Measurements from ENCODE around the gene UBR1.

Gene UBR1

GRCh38 chr15:43086551-43086950 lies 19.3 kb downstream of the UBR1 start:
- TF ChIP-seq TAF1 (IDR thresholded peaks at IDR 0.05; ENCODE audit: borderline replicate concordance, low read depth, low read length) (no peak), POLR2AphosphoS5 (IDR thresholded peaks at IDR 0.05; ENCODE audit: low read depth, low read length) (no peak), POLR2A (IDR thresholded peaks at IDR 0.05; ENCODE audit: low read depth, low read length) (no peak)
- FAIRE-seq (no peak), DNase-seq (ENCODE audit: insufficient read length) (no peak)

GRCh38 chr15:43085921-43086320 lies 19.9 kb downstream of the UBR1 start:
- no peak for FAIRE-seq
- DNase-seq (ENCODE audit: insufficient read length): no peak
- no peak for TF ChIP-seq POLR2A (IDR thresholded peaks at IDR 0.05; ENCODE audit: low read depth, low read length)
- TF ChIP-seq POLR2AphosphoS5 (IDR thresholded peaks at IDR 0.05; ENCODE audit: low read depth, low read length): no peak
- no peak for TF ChIP-seq TAF1 (IDR thresholded peaks at IDR 0.05; ENCODE audit: borderline replicate concordance, low read depth, low read length)

- no peak for DNase-seq (ENCODE audit: insufficient read length)
- no peak for FAIRE-seq
- no peak for TF ChIP-seq POLR2AphosphoS5 (IDR thresholded peaks at IDR 0.05; ENCODE audit: low read depth, low read length)
- no peak for TF ChIP-seq POLR2A (IDR thresholded peaks at IDR 0.05; ENCODE audit: low read depth, low read length)
- TF ChIP-seq TAF1 (IDR thresholded peaks at IDR 0.05; ENCODE audit: borderline replicate concordance, low read depth, low read length): no peak
These were observed 23.3 kb downstream of the UBR1 start for GRCh38 chr15:43082509-43082908.

- DNase-seq (ENCODE audit: insufficient read length) (no peak), FAIRE-seq (no peak)
- TF ChIP-seq POLR2A (IDR thresholded peaks at IDR 0.05; ENCODE audit: low read depth, low read length) (no peak), POLR2AphosphoS5 (IDR thresholded peaks at IDR 0.05; ENCODE audit: low read depth, low read length) (no peak), TAF1 (IDR thresholded peaks at IDR 0.05; ENCODE audit: borderline replicate concordance, low read depth, low read length) (no peak)
These were observed 24.6 kb downstream of the UBR1 start for GRCh38 chr15:43081283-43081682.

GRCh38 chr15:43071451-43071850 lies 34.4 kb downstream of the UBR1 start:
- no peak for FAIRE-seq
- TF ChIP-seq POLR2A (IDR thresholded peaks at IDR 0.05; ENCODE audit: low read depth, low read length) (no peak), POLR2AphosphoS5 (IDR thresholded peaks at IDR 0.05; ENCODE audit: low read depth, low read length) (no peak), TAF1 (IDR thresholded peaks at IDR 0.05; ENCODE audit: borderline replicate concordance, low read depth, low read length) (no peak)
- no peak for DNase-seq (ENCODE audit: insufficient read length)

- FAIRE-seq (no peak), DNase-seq (ENCODE audit: insufficient read length) (no peak)
- TF ChIP-seq POLR2A (IDR thresholded peaks at IDR 0.05; ENCODE audit: low read depth, low read length): no peak
- TF ChIP-seq TAF1 (IDR thresholded peaks at IDR 0.05; ENCODE audit: borderline replicate concordance, low read depth, low read length): no peak
- TF ChIP-seq POLR2AphosphoS5 (IDR thresholded peaks at IDR 0.05; ENCODE audit: low read depth, low read length): no peak
These were observed 34.9 kb downstream of the UBR1 start for GRCh38 chr15:43070893-43071292.

GRCh38 chr15:43070249-43070648 lies 35.6 kb downstream of the UBR1 start:
- no peak for DNase-seq (ENCODE audit: insufficient read length)
- TF ChIP-seq POLR2A (IDR thresholded peaks at IDR 0.05; ENCODE audit: low read depth, low read length) (no peak), POLR2AphosphoS5 (IDR thresholded peaks at IDR 0.05; ENCODE audit: low read depth, low read length) (no peak), TAF1 (IDR thresholded peaks at IDR 0.05; ENCODE audit: borderline replicate concordance, low read depth, low read length) (no peak)
- no peak for FAIRE-seq

- DNase-seq (ENCODE audit: insufficient read length): no peak
These were observed 37.9 kb downstream of the UBR1 start for GRCh38 chr15:43067717-43068461.

GRCh38 chr15:43056696-43057095 lies 49.1 kb downstream of the UBR1 start:
- no peak for FAIRE-seq
- TF ChIP-seq POLR2A (IDR thresholded peaks at IDR 0.05; ENCODE audit: low read depth, low read length): no peak
- TF ChIP-seq POLR2AphosphoS5 (IDR thresholded peaks at IDR 0.05; ENCODE audit: low read depth, low read length): no peak
- TF ChIP-seq TAF1 (IDR thresholded peaks at IDR 0.05; ENCODE audit: borderline replicate concordance, low read depth, low read length): no peak
- DNase-seq (ENCODE audit: insufficient read length): no peak

More at GRCh38 chr15:43067717-43068461, 37.9 kb downstream of the UBR1 start:
- no peak for FAIRE-seq
- TF ChIP-seq POLR2A (IDR thresholded peaks at IDR 0.05; ENCODE audit: low read depth, low read length) (no peak), TAF1 (IDR thresholded peaks at IDR 0.05; ENCODE audit: borderline replicate concordance, low read depth, low read length) (no peak), POLR2AphosphoS5 (IDR thresholded peaks at IDR 0.05; ENCODE audit: low read depth, low read length) (no peak)

GRCh38 chr15:43052860-43053259 lies 53.0 kb downstream of the UBR1 start:
- FAIRE-seq (no peak), DNase-seq (ENCODE audit: insufficient read length) (no peak)
- TF ChIP-seq TAF1 (IDR thresholded peaks at IDR 0.05; ENCODE audit: borderline replicate concordance, low read depth, low read length) (no peak), POLR2AphosphoS5 (IDR thresholded peaks at IDR 0.05; ENCODE audit: low read depth, low read length) (no peak), POLR2A (IDR thresholded peaks at IDR 0.05; ENCODE audit: low read depth, low read length) (no peak)

GRCh38 chr15:43048935-43049334 lies 56.9 kb downstream of the UBR1 start:
- TF ChIP-seq TAF1 (IDR thresholded peaks at IDR 0.05; ENCODE audit: borderline replicate concordance, low read depth, low read length) (no peak), POLR2AphosphoS5 (IDR thresholded peaks at IDR 0.05; ENCODE audit: low read depth, low read length) (no peak), POLR2A (IDR thresholded peaks at IDR 0.05; ENCODE audit: low read depth, low read length) (no peak)
- DNase-seq (ENCODE audit: insufficient read length) (no peak), FAIRE-seq (no peak)

GRCh38 chr15:43046484-43046883 lies 59.4 kb downstream of the UBR1 start:
- no peak for FAIRE-seq
- TF ChIP-seq POLR2AphosphoS5 (IDR thresholded peaks at IDR 0.05; ENCODE audit: low read depth, low read length) (no peak), POLR2A (IDR thresholded peaks at IDR 0.05; ENCODE audit: low read depth, low read length) (no peak), TAF1 (IDR thresholded peaks at IDR 0.05; ENCODE audit: borderline replicate concordance, low read depth, low read length) (no peak)
- DNase-seq (ENCODE audit: insufficient read length): no peak

Measured in GM12892 (cell line).